Adrenal gland (tissue), 12 donors: ENCODE data around the gene CORO1C. TPM values are rescaled to one million over a fixed set of nuclear protein-coding genes. Genes with fewer than 3 reads are reported as not detected.
A peak's percentile ranks its signal among the peaks of the same experiment; 100 is the strongest.

Experiments used
- DNase-seq, 7 donors: peaks; one replicate each; pipeline ENCODE4 v3.0.0-alpha.2; 2019 to 2020
- H3K27ac ChIP-seq, 5 donors: fragments of 200-600 bp; sonication (generic) in 4 of 5; 1 replicate in 3 of 5; 2 replicates in 2 of 5; pipeline versions ENCODE4 v1.5.1 to v1.8.0; 2016 to 2020; ENCODE audit warnings: mild to moderate bottlenecking in 1 of 5
- H3K27me3 ChIP-seq: fragments of 200-600 bp; 2 replicates; pipeline ENCODE4 v1.8.0; 2021
- H3K36me3 ChIP-seq, 2 donors: fragments of 200-600 bp; replicated peaks in 1 of 2; 1 replicate in 1 of 2; 2 replicates in 1 of 2; pipeline versions ENCODE4 v1.5.1 to v1.8.0; 2018 to 2022
- H3K4me1 ChIP-seq, 2 donors: fragments of 200-600 bp; replicated peaks in 1 of 2; 1 replicate in 1 of 2; 2 replicates in 1 of 2; pipeline versions ENCODE4 v1.5.1 to v1.8.0; 2018 to 2021
- H3K4me3 ChIP-seq, 4 donors: fragments of 200-600 bp; sonication (generic) in 3 of 4; one replicate each; pipeline ENCODE4 v1.5.1; 2016 to 2018
- H3K9me3 ChIP-seq, 3 donors: fragments of 200-600 bp; sonication (generic) in 1 of 3; replicated peaks in 1 of 3; 1 replicate in 2 of 3; 2 replicates in 1 of 3; pipeline versions ENCODE4 v1.5.1 to v1.8.0; 2016 to 2021
- POLR2A ChIP-seq, 2 donors: fragments of 450-650 bp; IDR thresholded peaks; one replicate each; pipeline ENCODE4 v1.6.1; 2017; ENCODE audit warnings: antibody characterized with exemption in 2 of 2, mild to moderate bottlenecking in 2 of 2, moderate library complexity in 1 of 2
- WGBS, 4 donors: extraction: QIAGEN DNeasy Blood & Tissue Kit in 2 of 4; methylation state at CpG; one replicate each; pipeline versions ENCODE4 v1.1.5 to v1.1.7; 2013 to 2017; 5-methylcytosine and 5-hydroxymethylcytosine counted together
- intact Hi-C, 2 donors: fragments of 100-400 bp; cut with DNase I; formaldehyde crosslinking; loops; one replicate each; pipeline versions ENCODE4 v1.14.1 to v1.15.0; 2022 to 2023
- polyA plus RNA-seq, 3 donors: library from polyadenylated mRNA; stranded (reverse); fragments of 200-250 nt in 2 of 3; fragments of 350-450 nt in 1 of 3; fragmentation: Illumina TruSeq in 1 of 3; extraction: RNeasy Lipid Tissue Mini Kit (QIAGEN cat#74804) in 1 of 3; gene quantifications; one replicate each; pipeline ENCODE4 v1.2.3, GENCODE V29; 2013 to 2014
- total RNA-seq, 9 donors: library from RNA; depleted of rRNA in 4 of 9; stranded (reverse); fragments of >200 nt in 4 of 9; fragments of 120-200 nt in 1 of 9; fragmentation: NEBNext Ultra II Directional in 1 of 9; extraction: Animal tissue kit (Norgen Biotek cat#: 25700) in 1 of 9; gene quantifications; one replicate each; pipeline versions ENCODE4 v1.1.0 to v1.2.4, GENCODE V29; 2013 to 2023
- TF ChIP-seq, protein P1 (sequence below), 6 experiments: fragments of 450-650 bp in 4 of 6; fragments of 200-600 bp in 2 of 6; sonication (generic) in 1 of 6; IDR thresholded peaks; 1 replicate in 5 of 6; 2 replicates in 1 of 6; pipeline versions ENCODE4 v1.5.1 to v1.8.0; 2016 to 2021; ENCODE audit warnings: antibody characterized with exemption in 6 of 6, mild to moderate bottlenecking in 2 of 6, moderate library complexity in 1 of 6
- donor health status: healthy with polysubstance abuse.
- donor health status: Bipolar disorder and iron deficiency.
- donor health status: DM: yes; HTN: yes; CAD: no.
- donor health status: DM: no; HTN: no; CAD: no.
- donor health status: DM: no; HTN: no; CAD: no.
- donor health status: DM: yes; HTN: yes; CAD: no.

CORO1C gene
- total and polyA plus RNA-seq, 12 donors = 17.4 to 124 (median 71.4) TPM

DNA sequence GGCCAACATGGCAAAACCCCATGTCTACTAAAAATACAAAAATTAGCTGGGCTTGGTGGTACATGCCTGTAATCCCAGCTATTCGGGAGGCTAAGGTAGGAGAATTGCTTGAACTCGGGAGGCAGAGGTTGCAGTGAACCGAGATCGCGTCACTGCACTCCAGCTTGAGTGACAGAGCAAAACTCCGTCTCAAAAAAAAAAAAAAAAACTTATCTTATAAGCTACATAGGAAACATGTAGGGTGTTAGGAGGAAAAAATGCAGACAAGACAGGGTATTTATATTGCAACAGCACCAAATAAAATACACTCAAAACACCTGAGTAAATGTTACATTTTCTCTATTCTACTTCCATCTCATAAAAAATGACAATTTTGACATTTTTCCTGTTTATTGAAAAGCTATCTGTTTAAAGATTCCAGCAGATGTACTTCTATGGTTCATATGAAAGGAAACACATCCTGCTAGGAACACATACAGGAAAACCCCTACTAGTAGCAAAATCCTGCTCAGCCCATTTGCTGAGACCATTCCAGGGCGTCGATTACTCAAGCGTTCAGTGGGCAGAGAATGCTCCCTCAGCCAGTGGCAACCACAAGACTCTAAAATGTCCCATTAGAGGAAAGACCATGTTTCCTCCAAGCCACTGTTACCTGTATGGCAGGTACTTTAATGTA, 19.7 kb downstream of the CORO1C start:
- no peaks in the 10 kb centered on the region for H3K9me3 ChIP-seq
- peaks cover 19 to 38% of the 10 kb centered on the region in 2 donors for H3K4me1 ChIP-seq
- intact Hi-C loops = no loop called here
- no peak overlapping the region for H3K27ac ChIP-seq
- H3K4me3 ChIP-seq = no peak overlapping the region
- no peaks in the 10 kb centered on the region for H3K27me3 ChIP-seq
- no peaks in the 10 kb centered on the region for H3K36me3 ChIP-seq
- WGBS, 4 donors = 83 to 90% (median 86%) methylated on average over 9 of the region's 9 CpGs
- no peak for TF ChIP-seq POLR2A (IDR thresholded peaks at IDR 0.05)
- TF ChIP-seq, protein P1, sequence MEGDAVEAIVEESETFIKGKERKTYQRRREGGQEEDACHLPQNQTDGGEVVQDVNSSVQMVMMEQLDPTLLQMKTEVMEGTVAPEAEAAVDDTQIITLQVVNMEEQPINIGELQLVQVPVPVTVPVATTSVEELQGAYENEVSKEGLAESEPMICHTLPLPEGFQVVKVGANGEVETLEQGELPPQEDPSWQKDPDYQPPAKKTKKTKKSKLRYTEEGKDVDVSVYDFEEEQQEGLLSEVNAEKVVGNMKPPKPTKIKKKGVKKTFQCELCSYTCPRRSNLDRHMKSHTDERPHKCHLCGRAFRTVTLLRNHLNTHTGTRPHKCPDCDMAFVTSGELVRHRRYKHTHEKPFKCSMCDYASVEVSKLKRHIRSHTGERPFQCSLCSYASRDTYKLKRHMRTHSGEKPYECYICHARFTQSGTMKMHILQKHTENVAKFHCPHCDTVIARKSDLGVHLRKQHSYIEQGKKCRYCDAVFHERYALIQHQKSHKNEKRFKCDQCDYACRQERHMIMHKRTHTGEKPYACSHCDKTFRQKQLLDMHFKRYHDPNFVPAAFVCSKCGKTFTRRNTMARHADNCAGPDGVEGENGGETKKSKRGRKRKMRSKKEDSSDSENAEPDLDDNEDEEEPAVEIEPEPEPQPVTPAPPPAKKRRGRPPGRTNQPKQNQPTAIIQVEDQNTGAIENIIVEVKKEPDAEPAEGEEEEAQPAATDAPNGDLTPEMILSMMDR (IDR thresholded peaks at IDR 0.05) = no peak
- no peak for DNase-seq

DNA sequence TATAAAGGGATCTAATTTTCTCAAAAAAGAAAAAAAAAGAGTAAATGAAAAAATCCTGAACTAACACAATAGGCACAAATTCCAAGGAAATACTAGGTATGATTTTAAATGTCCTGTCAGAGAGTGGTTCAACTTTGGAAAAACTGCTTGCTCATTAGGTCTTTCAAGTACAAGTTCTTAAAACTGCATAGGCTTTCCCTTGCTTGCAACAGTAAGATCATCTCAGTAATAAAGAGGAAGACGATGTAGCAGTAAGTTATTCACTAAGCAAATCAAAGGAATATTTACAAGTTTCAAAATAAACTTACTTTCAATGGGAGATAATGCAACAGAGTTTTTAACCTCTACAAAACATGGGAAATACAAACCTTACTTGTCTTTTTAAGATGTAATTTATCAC, 21.6 kb downstream of the CORO1C start:
- TF ChIP-seq, protein P1 (IDR thresholded peaks at IDR 0.05) = no peak
- TF ChIP-seq POLR2A (IDR thresholded peaks at IDR 0.05) = no peak
- WGBS, 4 donors = 42 to 55% (median 44%) methylated on average over 1 of the region's 1 CpG
- Histone ChIP-seq H3K9me3 (no peaks in the 10 kb centered on the region), H3K27me3 (no peaks in the 10 kb centered on the region), H3K4me3 (no peak overlapping the region), H3K4me1 (peaks cover 19 to 33% of the 10 kb centered on the region in 2 donors), H3K27ac (no peak overlapping the region), H3K36me3 (no peaks in the 10 kb centered on the region)
- no peak for DNase-seq
- intact Hi-C loops = no loop called here

DNA sequence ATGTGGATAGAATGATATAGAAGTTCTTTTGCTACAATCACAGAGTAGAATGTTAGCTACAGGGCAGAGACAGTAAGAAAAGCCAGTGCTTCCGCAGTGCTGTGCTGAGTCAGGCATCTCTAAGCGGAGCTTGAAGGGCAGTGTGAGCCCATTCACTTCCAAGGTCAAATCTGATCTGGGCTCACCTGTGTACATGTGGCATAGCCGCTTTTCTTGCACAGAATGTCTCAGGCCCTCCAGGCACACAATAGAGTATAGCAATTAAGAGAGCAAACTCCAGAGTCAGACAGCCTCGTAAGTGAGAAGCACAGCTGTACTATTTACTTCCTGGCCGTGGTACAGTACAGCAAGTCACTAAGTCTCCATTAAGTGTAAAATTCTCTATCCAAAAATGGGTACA, 26.8 kb downstream of the CORO1C start:
- 62 to 72% (median 64%) methylated on average over 5 of the region's 5 CpGs for WGBS, 4 donors
- intact Hi-C loops = no loop called here
- H3K27ac ChIP-seq = no peak overlapping the region
- no peak for TF ChIP-seq POLR2A (IDR thresholded peaks at IDR 0.05)
- TF ChIP-seq, protein P1 (IDR thresholded peaks at IDR 0.05) = no peak
- H3K27me3 ChIP-seq = no peaks in the 10 kb centered on the region
- H3K4me1 ChIP-seq = peaks cover 7 to 43% of the 10 kb centered on the region in 2 donors
- H3K4me3 ChIP-seq = no peak overlapping the region
- H3K9me3 ChIP-seq = no peaks in the 10 kb centered on the region
- H3K36me3 ChIP-seq = peaks cover 0 to 8% of the 10 kb centered on the region in 2 donors
- no peak for DNase-seq

DNA sequence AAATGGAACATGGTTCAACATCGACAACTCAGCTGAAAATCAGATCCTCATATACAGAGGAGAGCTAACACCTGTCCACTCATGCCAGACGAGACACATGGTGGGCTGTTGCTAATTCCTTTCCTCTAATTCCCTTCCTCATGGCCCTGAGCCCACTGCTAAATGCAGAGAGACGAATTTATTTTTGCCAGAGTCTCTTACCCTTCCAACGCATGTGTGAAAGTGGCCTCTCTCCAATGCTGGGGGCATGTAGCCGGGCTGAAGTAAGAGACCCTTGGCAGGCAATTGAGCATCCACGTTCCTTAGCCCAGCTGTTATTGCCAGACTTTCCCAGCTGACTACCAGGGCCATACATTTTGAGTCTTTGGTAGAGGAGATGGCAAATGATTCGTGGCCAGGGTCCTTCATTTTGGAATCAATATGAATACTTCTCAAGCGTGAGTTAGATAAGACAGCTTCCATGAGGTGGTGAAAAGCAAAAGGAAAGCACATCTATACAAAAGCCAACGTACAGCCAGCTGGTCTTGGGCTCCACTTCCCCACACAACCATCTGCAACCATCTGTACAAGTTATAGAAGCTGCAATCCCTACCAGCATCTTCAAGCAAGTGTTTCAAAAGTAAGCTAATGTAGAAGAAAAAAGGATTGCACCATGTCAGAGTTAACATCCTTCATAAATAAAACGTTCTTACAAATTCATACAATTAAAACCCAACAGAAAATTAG, 28.6 kb downstream of the CORO1C start:
- peak overlapping the region in 1 of 5 donors; percentile 58 for H3K27ac ChIP-seq
- peaks cover 0 to 8% of the 10 kb centered on the region in 2 donors for H3K36me3 ChIP-seq
- no peak overlapping the region for H3K4me3 ChIP-seq
- no peaks in the 10 kb centered on the region for H3K9me3 ChIP-seq
- H3K4me1 ChIP-seq = peaks cover 0 to 35% of the 10 kb centered on the region in 2 donors
- WGBS, 4 donors = 78 to 85% (median 82%) methylated on average over 10 of the region's 10 CpGs
- intact Hi-C loops = no loop called here
- TF ChIP-seq, protein P1 (IDR thresholded peaks at IDR 0.05) = no peak
- DNase-seq = no peak
- no peaks in the 10 kb centered on the region for H3K27me3 ChIP-seq
